AG10803 (cell line): ENCODE data around the gene METRN.
"Not testable (repeated sequence)": the region's sequence is repeated elsewhere in the genome, so short reads cannot be mapped to it uniquely, and the experiment has no call there.

Source experiments
- DNase-seq: peaks from one replicate; pipeline ENCODE4 v3.0.0; 2010; ENCODE audit warnings: low read depth
- H3K4me3 ChIP-seq: 2 replicates; pipeline ENCODE4 v1.5.1; 2011; ENCODE audit warnings: mild to moderate bottlenecking, low read length, control low read depth
- TF ChIP-seq, protein P1 (sequence below): conservative IDR thresholded peaks from 2 replicates; pipeline ENCODE4 v1.5.1; 2011; ENCODE audit warnings: mild to moderate bottlenecking, low read length, control low read depth, inconsistent platforms

The METRN gene

DNA sequence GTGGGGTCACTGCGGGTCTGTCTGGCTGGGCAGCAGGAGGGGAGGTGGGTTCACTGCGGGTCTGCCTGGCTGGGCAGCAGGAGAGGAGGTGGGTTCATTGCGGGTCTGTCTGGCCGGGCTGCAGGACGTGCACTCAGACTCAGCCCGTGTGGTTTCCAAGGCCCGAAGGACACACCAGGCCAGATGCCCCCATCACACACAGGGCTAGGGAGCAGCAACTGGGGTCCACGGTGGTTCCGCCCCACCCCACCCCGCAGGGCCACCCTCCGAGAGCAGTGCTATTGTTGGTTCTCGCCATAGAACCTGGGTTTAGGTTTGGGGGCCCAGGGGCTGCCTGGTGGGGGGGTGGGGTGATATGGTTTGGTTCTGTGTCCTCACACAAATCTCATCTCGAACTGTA, 31.7 kb downstream of the METRN start:
- TF ChIP-seq, protein P1, sequence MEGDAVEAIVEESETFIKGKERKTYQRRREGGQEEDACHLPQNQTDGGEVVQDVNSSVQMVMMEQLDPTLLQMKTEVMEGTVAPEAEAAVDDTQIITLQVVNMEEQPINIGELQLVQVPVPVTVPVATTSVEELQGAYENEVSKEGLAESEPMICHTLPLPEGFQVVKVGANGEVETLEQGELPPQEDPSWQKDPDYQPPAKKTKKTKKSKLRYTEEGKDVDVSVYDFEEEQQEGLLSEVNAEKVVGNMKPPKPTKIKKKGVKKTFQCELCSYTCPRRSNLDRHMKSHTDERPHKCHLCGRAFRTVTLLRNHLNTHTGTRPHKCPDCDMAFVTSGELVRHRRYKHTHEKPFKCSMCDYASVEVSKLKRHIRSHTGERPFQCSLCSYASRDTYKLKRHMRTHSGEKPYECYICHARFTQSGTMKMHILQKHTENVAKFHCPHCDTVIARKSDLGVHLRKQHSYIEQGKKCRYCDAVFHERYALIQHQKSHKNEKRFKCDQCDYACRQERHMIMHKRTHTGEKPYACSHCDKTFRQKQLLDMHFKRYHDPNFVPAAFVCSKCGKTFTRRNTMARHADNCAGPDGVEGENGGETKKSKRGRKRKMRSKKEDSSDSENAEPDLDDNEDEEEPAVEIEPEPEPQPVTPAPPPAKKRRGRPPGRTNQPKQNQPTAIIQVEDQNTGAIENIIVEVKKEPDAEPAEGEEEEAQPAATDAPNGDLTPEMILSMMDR = no peak
- DNase-seq = no peak

DNA sequence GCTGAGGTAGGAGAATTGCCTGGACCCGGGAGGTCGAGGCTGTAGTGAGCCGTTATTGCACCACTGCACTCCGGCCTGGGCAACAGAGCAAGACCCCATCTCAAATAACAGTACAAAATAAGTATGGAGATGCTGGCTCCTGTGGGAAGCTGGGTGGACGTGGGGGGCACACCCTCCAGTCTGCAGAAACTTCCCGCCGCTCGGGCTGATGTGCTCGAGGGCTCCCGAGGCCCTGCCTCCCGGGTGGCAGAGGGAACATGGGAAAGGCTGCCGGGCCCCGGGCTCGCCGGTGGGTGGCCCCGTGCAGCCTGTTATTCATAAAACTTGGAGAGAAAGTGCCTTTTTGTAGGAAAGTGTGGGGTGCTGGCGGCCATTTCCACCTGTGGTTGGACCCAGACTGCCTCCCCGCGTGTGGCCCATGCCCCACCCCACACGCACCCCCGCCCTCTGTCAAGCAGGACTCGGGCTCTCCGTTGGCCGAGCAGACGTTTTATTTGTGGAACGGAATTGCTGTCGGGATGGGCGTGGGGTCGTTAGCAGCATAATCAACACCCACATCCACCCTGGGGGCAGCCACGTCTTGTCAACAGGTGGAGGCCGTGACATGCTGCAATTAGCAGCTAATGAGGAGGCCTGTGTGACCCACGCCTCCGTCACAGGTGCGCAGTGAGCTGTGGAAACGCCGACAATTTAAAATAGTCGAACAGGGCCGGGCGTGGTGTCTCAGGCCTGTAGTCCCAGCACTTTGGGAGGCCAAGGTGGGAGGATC, 33.2 kb downstream of the METRN start:
- TF ChIP-seq, protein P1 = no peak
- DNase-seq = no peak
- no peak overlapping the region for H3K4me3 ChIP-seq

More for the DNA sequence above, 31.7 kb downstream of the METRN start:
- H3K4me3 ChIP-seq = no peak overlapping the region

DNA sequence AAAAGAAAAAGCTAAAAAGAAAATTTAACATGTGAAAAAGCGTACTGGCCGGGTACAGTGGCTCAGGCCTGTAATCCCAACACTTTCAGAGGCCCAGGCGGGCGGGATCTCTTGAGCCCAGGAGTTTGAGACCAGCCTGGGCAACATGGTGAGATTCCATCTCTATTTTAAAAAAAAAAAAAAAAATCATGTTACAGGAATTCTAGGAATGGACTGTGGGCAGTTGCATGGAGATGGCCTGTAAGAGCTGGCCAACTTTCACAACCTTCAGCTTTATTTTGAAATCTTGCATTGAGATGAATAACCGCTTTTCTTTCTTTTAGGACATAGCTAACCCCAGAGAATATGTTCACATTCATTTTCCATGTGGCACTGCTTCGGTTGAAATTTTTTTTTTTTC, 34.1 kb downstream of the METRN start:
- no peak overlapping the region for H3K4me3 ChIP-seq
- peak; percentile 96 for DNase-seq

DNA sequence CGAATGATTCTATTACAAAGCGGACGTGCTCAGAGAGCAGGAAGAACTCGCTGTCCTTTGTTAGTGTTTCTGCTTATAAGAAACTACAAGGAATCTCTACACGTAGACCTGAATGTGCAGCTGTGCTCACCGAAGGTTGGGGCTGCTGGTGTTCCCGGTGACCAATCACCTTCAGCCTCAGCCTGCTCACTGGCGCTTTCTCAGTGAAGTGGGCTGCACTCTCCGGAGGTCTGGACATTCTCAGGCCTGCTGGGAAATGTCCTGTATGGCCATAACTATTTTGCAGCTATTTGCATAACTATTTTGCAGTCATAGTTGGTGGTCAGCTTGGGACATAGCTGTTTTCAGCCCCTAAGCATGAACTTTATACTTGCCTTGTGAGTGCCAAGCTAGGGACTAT, 35.6 kb downstream of the METRN start:
- no peak for DNase-seq
- TF ChIP-seq, protein P1 = no peak
- no peak overlapping the region for H3K4me3 ChIP-seq

More for the DNA sequence above, 34.1 kb downstream of the METRN start:
- TF ChIP-seq, protein P1 = no peak

DNA sequence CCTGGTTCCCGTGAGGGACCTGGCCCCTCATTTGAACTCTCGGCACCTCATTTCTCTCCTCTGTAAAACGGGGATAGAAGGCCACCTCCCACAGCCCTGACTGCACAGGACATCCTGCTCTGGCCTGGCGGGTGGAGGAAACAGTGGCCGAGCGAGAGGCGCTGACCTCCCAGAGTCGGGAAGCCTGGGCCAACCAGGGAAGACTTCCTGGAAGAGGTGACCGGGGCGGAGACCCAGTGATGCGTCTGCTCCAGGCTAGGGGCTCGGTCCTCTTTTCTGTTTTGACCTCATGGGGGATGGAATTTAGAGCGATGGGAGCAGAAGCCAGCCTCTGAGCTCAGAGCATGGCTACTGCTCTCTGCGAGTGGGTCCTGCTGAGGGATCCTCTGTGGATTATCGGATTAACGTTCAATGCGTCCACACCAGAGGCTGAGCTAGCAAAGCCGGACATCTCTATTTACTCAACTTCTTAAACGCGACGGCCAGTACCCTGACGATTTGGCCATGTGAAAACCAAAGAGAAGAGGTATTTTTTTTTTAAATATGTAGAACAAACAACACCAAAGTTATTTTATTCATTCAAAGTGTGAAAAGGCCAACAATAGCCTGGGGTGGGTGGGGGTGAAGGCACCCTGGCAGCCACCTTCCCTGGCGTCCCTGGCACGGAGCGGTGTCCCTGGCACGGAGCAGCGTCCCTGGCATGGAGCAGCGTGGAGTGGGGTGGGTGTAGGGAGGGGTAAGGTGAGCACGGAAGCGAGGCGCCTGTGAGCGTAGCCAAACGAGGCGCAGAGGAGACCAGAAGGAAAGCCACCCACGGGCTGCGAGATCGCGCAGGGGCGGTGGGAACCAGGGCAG, 36.5 kb downstream of the METRN start:
- no peak overlapping the region for H3K4me3 ChIP-seq
- TF ChIP-seq, protein P1 = no peak
- no peak for DNase-seq

DNA sequence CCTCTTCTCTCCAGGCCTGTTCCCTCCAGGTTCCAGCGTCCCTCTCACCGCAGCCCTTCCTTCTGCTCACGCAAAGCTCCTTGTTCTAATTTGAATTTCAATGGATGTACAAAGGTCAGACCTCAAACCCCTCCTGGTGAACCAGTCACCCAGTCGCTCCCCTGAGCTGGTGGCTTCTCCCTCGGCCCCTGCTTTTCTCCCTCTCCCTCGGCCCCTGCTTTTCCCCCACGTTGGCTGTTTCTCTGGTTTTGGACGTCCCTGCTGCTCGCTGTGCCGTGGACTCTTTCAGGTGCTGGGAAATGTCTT, 37.0 kb downstream of the METRN start:
- no peak overlapping the region for H3K4me3 ChIP-seq
- no peak for DNase-seq
- TF ChIP-seq, protein P1 = no peak

DNA sequence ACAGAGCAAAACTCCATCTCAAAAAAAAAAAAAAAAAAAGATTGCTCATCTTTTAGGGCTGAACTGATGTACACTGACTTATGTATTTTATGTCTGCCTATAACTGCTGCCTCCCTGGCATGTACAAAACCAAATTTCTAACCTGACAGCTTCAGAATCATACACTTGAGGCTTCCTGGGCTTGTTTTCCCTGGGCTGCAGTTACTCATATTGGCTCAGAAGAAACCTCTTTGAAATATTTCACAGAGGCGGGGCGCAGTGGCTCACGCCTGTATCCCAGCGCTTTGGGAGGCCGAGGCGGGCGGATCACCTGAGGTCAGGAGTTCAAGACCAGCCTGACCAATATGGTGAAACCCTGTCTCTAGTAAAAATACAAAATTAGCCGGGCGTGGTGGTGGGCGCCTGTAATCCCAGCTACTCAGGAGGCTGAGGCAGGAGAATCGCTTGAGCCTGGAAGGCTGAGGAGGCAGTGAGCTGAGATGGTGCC, 39.2 kb downstream of the METRN start:
- not testable (repeated sequence) for DNase-seq, H3K4me3 ChIP-seq
